SK-N-SH treated with all-trans-retinoic acid at 6 μM for 48 hours (cell line): ENCODE measurements around the gene GLI3.

Experiments
- ATAC-seq: fragments of 200-7000 bp; cut with Tn5 transposase; 3 replicates; pipeline ENCODE4 v1.9.1; 2020; ENCODE audit warnings: mild to moderate bottlenecking, moderate library complexity
- ARNTL ChIP-seq: fragments of 450-650 bp; formaldehyde crosslinking; IDR thresholded peaks from 2 replicates; pipeline ENCODE4 v1.5.0; 2020; ENCODE audit warnings: low read depth, mild to moderate bottlenecking, moderate library complexity, borderline replicate concordance
- BACH2 ChIP-seq: fragments of 250-450 bp; sonication (Bioruptor Pico); IDR thresholded peaks from 2 replicates; pipeline ENCODE4 v1.9.0; 2021; ENCODE audit warnings: mild to moderate bottlenecking, borderline replicate concordance
- CSDC2 ChIP-seq: fragments of 250-450 bp; sonication (Bioruptor Pico); IDR thresholded peaks from 2 replicates; pipeline ENCODE4 v1.5.0; 2020; ENCODE audit warnings: mild to moderate bottlenecking, moderate library complexity
- ESRRG ChIP-seq: fragments of 250-450 bp; sonication (Bioruptor Pico); IDR thresholded peaks from 2 replicates; pipeline ENCODE4 v1.6.1; 2021; ENCODE audit warnings: mild to moderate bottlenecking
- GLIS3 ChIP-seq: fragments of 250-450 bp; sonication (Bioruptor Pico); IDR thresholded peaks from 2 replicates; pipeline ENCODE4 v1.5.0; 2020; ENCODE audit warnings: mild to moderate bottlenecking, moderate library complexity
- ISL1 ChIP-seq: fragments of 250-450 bp; sonication (Bioruptor Pico); IDR thresholded peaks from 2 replicates; pipeline ENCODE4 v2.1.2; 2022; ENCODE audit warnings: mild to moderate bottlenecking, moderate library complexity
- OSR1 ChIP-seq: fragments of 250-450 bp; sonication (Bioruptor Pico); IDR thresholded peaks from 2 replicates; pipeline ENCODE4 v1.8.0; 2022; ENCODE audit warnings: moderate library complexity, mild to moderate bottlenecking, inconsistent platforms
- PPARA ChIP-seq: fragments of 250-450 bp; sonication (Bioruptor Pico); IDR thresholded peaks from 2 replicates; pipeline ENCODE4 v1.5.0; 2020; ENCODE audit warnings: mild to moderate bottlenecking, borderline replicate concordance
- RARB ChIP-seq: fragments of 250-450 bp; sonication (Bioruptor Pico); IDR thresholded peaks from 2 replicates; pipeline ENCODE4 v1.8.0; 2021; ENCODE audit warnings: mild to moderate bottlenecking, moderate library complexity
- SNAI2 ChIP-seq: fragments of 250-450 bp; sonication (Bioruptor Pico); IDR thresholded peaks from 2 replicates; pipeline ENCODE4 v1.5.0; 2020; ENCODE audit warnings: mild to moderate bottlenecking, moderate library complexity
- TCF4 ChIP-seq: fragments of 250-450 bp; sonication (Bioruptor Pico); IDR thresholded peaks from 2 replicates; pipeline ENCODE4 v1.8.0; 2021; ENCODE audit warnings: mild to moderate bottlenecking, moderate library complexity, borderline replicate concordance
- TOX ChIP-seq: fragments of 250-450 bp; sonication (Bioruptor Pico); IDR thresholded peaks from 2 replicates; pipeline ENCODE4 v1.8.0; 2021; ENCODE audit warnings: mild to moderate bottlenecking, moderate library complexity, borderline replicate concordance
- ZC3H10 ChIP-seq: fragments of 250-450 bp; sonication (Bioruptor Pico); IDR thresholded peaks from 2 replicates; pipeline ENCODE4 v1.5.1; 2021; ENCODE audit warnings: mild to moderate bottlenecking, moderate library complexity
- ZFP3 ChIP-seq: fragments of 250-450 bp; sonication (Bioruptor Pico); IDR thresholded peaks from 2 replicates; pipeline ENCODE4 v1.5.0; 2020; ENCODE audit warnings: mild to moderate bottlenecking, moderate library complexity
- ZFP30 ChIP-seq: fragments of 450-650 bp; formaldehyde crosslinking; IDR thresholded peaks from 2 replicates; pipeline ENCODE4 v1.5.0; 2022; ENCODE audit warnings: mild to moderate bottlenecking, moderate library complexity
- ZNF565 ChIP-seq: fragments of 450-650 bp; formaldehyde crosslinking; conservative IDR thresholded peaks from 2 replicates; pipeline ENCODE4 v1.5.0; 2020; ENCODE audit warnings: low read depth, mild to moderate bottlenecking, moderate library complexity
- ZNF70 ChIP-seq: fragments of 450-650 bp; formaldehyde crosslinking; IDR thresholded peaks from 2 replicates; pipeline ENCODE4 v1.5.0; 2020; ENCODE audit warnings: mild to moderate bottlenecking, moderate library complexity
- ZNF8 ChIP-seq: fragments of 450-650 bp; formaldehyde crosslinking; IDR thresholded peaks from 2 replicates; pipeline ENCODE4 v1.5.0; 2020; ENCODE audit warnings: mild to moderate bottlenecking, moderate library complexity
- TF ChIP-seq, protein P1 (sequence below): fragments of 250-450 bp; sonication (Bioruptor Pico); IDR thresholded peaks from 2 replicates; pipeline ENCODE4 v1.8.0; 2020; ENCODE audit warnings: mild to moderate bottlenecking, moderate library complexity, borderline replicate concordance
- TF ChIP-seq, protein P2 (sequence below): fragments of 250-450 bp; sonication (Bioruptor Pico); IDR thresholded peaks from 2 replicates; pipeline ENCODE4 v1.5.0; 2020; ENCODE audit warnings: mild to moderate bottlenecking, moderate library complexity
- TF ChIP-seq, protein P3 (sequence below): fragments of 250-450 bp; sonication (Bioruptor Pico); IDR thresholded peaks from 2 replicates; pipeline ENCODE4 v1.8.0; 2021; ENCODE audit warnings: low read depth, mild to moderate bottlenecking, moderate library complexity, borderline replicate concordance
- TF ChIP-seq, protein P4 (sequence below): fragments of 250-450 bp; sonication (Bioruptor Pico); IDR thresholded peaks from 2 replicates; pipeline ENCODE4 v1.5.1; 2020; ENCODE audit warnings: low read depth, mild to moderate bottlenecking, moderate library complexity
- TF ChIP-seq, protein P5 (sequence below): fragments of 250-450 bp; sonication (Bioruptor Pico); IDR thresholded peaks from 2 replicates; pipeline ENCODE4 v1.5.1; 2021; ENCODE audit warnings: mild to moderate bottlenecking, moderate library complexity

GLI3 gene

DNA sequence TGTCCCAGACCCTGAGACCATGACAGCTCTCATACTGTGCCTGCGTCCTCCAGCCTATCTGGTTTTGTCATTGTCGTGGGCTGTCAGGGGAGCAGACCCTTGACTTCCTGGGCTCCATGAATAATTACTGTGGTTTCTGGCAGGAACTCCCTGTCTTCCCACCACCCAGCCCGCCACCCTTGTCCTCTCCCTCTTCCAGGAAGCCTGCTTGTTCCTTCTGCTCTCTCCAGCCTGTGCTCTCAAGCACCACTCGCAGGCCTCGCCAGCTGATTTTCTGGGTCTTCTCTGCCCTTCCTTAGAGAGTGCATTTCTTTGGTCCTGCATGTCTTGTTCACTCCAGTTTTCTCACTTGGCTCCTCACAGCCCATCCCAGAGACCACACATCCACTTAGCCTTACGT lies 309.6 kb downstream of the GLI3 start:
- no peak for ATAC-seq
- no peak for TF ChIP-seq TOX (CRISPR knock-in tag)
- TF ChIP-seq ZFP30 (CRISPR knock-in tag) = no peak
- TF ChIP-seq ZC3H10 = no peak
- TF ChIP-seq ZNF8 (CRISPR knock-in tag) = no peak
- no peak for TF ChIP-seq PPARA (CRISPR knock-in tag)
- no peak for TF ChIP-seq ZNF70 (CRISPR knock-in tag)
- TF ChIP-seq ZFP3 (CRISPR knock-in tag) = no peak
- TF ChIP-seq BACH2 (CRISPR knock-in tag) = no peak
- no peak for TF ChIP-seq GLIS3 (CRISPR knock-in tag)
- TF ChIP-seq, protein P1, sequence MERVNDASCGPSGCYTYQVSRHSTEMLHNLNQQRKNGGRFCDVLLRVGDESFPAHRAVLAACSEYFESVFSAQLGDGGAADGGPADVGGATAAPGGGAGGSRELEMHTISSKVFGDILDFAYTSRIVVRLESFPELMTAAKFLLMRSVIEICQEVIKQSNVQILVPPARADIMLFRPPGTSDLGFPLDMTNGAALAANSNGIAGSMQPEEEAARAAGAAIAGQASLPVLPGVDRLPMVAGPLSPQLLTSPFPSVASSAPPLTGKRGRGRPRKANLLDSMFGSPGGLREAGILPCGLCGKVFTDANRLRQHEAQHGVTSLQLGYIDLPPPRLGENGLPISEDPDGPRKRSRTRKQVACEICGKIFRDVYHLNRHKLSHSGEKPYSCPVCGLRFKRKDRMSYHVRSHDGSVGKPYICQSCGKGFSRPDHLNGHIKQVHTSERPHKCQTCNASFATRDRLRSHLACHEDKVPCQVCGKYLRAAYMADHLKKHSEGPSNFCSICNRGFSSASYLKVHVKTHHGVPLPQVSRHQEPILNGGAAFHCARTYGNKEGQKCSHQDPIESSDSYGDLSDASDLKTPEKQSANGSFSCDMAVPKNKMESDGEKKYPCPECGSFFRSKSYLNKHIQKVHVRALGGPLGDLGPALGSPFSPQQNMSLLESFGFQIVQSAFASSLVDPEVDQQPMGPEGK (CRISPR knock-in tag) = no peak
- TF ChIP-seq ESRRG (CRISPR knock-in tag) = no peak
- no peak for TF ChIP-seq ARNTL (CRISPR knock-in tag)
- no peak for TF ChIP-seq ZNF565 (CRISPR knock-in tag)
- TF ChIP-seq, protein P2, sequence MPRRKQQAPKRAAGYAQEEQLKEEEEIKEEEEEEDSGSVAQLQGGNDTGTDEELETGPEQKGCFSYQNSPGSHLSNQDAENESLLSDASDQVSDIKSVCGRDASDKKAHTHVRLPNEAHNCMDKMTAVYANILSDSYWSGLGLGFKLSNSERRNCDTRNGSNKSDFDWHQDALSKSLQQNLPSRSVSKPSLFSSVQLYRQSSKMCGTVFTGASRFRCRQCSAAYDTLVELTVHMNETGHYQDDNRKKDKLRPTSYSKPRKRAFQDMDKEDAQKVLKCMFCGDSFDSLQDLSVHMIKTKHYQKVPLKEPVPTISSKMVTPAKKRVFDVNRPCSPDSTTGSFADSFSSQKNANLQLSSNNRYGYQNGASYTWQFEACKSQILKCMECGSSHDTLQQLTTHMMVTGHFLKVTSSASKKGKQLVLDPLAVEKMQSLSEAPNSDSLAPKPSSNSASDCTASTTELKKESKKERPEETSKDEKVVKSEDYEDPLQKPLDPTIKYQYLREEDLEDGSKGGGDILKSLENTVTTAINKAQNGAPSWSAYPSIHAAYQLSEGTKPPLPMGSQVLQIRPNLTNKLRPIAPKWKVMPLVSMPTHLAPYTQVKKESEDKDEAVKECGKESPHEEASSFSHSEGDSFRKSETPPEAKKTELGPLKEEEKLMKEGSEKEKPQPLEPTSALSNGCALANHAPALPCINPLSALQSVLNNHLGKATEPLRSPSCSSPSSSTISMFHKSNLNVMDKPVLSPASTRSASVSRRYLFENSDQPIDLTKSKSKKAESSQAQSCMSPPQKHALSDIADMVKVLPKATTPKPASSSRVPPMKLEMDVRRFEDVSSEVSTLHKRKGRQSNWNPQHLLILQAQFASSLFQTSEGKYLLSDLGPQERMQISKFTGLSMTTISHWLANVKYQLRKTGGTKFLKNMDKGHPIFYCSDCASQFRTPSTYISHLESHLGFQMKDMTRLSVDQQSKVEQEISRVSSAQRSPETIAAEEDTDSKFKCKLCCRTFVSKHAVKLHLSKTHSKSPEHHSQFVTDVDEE (CRISPR knock-in tag) = no peak
- no peak for TF ChIP-seq TCF4
- TF ChIP-seq ISL1 (CRISPR knock-in tag) = no peak
- TF ChIP-seq RARB = no peak
- TF ChIP-seq, protein P3, sequence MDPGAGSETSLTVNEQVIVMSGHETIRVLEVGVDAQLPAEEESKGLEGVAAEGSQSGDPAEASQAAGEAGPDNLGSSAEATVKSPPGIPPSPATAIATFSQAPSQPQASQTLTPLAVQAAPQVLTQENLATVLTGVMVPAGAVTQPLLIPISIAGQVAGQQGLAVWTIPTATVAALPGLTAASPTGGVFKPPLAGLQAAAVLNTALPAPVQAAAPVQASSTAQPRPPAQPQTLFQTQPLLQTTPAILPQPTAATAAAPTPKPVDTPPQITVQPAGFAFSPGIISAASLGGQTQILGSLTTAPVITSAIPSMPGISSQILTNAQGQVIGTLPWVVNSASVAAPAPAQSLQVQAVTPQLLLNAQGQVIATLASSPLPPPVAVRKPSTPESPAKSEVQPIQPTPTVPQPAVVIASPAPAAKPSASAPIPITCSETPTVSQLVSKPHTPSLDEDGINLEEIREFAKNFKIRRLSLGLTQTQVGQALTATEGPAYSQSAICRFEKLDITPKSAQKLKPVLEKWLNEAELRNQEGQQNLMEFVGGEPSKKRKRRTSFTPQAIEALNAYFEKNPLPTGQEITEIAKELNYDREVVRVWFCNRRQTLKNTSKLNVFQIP (CRISPR knock-in tag) = no peak
- TF ChIP-seq, protein P4, sequence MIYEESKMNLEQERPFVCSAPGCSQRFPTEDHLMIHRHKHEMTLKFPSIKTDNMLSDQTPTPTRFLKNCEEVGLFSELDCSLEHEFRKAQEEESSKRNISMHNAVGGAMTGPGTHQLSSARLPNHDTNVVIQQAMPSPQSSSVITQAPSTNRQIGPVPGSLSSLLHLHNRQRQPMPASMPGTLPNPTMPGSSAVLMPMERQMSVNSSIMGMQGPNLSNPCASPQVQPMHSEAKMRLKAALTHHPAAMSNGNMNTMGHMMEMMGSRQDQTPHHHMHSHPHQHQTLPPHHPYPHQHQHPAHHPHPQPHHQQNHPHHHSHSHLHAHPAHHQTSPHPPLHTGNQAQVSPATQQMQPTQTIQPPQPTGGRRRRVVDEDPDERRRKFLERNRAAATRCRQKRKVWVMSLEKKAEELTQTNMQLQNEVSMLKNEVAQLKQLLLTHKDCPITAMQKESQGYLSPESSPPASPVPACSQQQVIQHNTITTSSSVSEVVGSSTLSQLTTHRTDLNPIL (CRISPR knock-in tag) = no peak
- no peak for TF ChIP-seq SNAI2 (CRISPR knock-in tag)
- TF ChIP-seq, all 23 proteins: peak for 0

DNA sequence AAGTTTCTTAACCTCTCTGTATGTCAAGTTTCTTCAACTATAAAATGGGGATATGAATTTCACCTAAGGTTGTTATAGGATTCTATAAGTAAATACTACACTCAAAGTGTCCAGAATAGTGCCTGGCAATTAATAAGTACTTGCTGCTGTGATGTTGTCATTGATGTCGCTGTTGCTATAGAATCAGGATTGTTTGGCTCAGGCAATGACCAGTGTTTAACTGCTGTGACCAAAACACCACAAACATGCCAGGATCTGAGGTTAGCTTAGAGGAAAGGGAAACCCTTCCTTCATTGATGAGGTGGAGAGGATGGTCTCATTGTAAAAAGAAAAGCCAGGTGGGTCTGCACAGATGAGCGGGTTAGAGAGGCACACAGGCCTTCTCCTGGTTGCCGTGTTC lies 311.1 kb downstream of the GLI3 start:
- ATAC-seq = no peak
- no peak for TF ChIP-seq ZFP3 (CRISPR knock-in tag)
- no peak for TF ChIP-seq OSR1 (CRISPR knock-in tag)

DNA sequence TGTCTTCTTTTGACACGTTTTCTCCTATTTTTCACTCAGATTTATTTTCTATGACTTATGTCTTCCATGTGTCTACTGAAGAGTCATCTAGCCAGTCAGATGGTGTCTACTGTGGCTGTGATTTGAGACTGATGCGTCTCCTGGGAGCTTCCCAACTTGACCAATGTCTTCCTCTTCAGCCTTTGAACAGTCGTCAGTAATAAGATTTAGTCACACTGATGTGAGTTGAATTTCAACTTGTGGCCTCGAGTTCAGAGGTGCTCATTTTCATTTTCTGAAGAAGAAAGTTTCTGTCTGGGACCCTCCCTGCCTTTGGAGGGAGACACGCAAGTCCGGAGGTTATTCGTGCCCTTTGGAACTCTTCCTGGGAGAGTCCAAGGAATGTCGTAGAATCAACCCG lies 312.2 kb downstream of the GLI3 start:
- TF ChIP-seq ZFP3 (CRISPR knock-in tag) (no peak), ZC3H10 (no peak), ARNTL (CRISPR knock-in tag) (no peak), SNAI2 (CRISPR knock-in tag) (no peak), TCF4 (no peak), PPARA (CRISPR knock-in tag) (no peak), ZNF8 (CRISPR knock-in tag) (no peak), RARB (no peak), CSDC2 (no peak), ZNF565 (CRISPR knock-in tag) (no peak), ZFP30 (CRISPR knock-in tag) (no peak), ESRRG (CRISPR knock-in tag) (no peak), BACH2 (CRISPR knock-in tag) (no peak), TOX (CRISPR knock-in tag) (no peak), ZNF70 (CRISPR knock-in tag) (no peak)
- TF ChIP-seq, protein P3 (CRISPR knock-in tag) = no peak
- TF ChIP-seq, protein P1 (CRISPR knock-in tag) = no peak
- TF ChIP-seq, protein P5, sequence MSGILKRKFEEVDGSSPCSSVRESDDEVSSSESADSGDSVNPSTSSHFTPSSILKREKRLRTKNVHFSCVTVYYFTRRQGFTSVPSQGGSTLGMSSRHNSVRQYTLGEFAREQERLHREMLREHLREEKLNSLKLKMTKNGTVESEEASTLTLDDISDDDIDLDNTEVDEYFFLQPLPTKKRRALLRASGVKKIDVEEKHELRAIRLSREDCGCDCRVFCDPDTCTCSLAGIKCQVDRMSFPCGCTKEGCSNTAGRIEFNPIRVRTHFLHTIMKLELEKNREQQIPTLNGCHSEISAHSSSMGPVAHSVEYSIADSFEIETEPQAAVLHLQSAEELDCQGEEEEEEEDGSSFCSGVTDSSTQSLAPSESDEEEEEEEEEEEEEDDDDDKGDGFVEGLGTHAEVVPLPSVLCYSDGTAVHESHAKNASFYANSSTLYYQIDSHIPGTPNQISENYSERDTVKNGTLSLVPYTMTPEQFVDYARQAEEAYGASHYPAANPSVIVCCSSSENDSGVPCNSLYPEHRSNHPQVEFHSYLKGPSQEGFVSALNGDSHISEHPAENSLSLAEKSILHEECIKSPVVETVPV (CRISPR knock-in tag) = no peak
- no peak for ATAC-seq
